Superior temporal gyrus (tissue), 1 donor: Measurements from ENCODE around the gene APOB.

ENCODE experiments used
- DNase-seq: peaks from one replicate; pipeline ENCODE4 v3.0.0-alpha.2; 2016; ENCODE audit errors: extremely low spot score

APOB gene

DNA sequence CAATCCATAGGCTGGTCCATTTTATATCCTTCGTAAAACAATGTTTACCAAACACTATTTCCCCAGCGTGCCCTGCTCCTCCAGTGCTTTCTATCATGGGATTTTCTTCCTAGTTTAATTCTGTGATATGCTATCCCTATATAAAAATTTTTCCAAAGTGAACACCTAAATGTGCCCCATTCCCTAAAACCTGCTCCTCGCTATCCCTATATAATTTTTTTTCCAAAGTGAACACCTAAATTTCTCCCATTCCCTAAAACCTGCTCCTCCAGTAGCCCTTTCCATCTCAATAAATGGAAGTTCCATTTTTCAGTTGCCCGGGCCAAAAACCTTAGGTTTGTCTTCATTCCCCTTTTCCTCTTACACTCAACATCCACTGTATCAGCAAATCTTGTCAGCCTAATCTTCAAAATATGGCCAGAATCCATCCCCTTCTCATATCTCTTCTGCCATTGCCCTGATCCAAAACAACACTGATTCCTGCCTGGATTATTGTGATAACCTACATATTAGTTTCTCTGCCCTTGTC, 26.1 kb downstream of the APOB start:
- DNase-seq = no peak

DNA sequence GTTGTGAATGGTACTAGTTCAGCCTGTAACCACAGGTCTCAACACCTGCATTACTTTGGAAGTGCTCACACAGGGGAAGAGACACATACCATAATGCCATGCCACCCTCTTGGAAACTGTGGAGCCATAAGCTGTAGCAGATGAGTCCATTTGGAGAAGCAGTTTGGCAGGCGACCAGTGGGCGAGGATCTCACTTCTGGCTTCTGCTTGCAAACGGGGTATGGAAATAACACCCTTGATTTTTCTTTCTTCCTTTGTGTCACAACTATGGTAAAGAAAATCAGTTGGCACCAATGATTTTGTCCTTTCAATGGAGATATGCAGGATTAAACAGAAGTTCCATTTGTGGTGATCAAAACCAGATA, 28.6 kb downstream of the APOB start:
- DNase-seq = no peak

DNA sequence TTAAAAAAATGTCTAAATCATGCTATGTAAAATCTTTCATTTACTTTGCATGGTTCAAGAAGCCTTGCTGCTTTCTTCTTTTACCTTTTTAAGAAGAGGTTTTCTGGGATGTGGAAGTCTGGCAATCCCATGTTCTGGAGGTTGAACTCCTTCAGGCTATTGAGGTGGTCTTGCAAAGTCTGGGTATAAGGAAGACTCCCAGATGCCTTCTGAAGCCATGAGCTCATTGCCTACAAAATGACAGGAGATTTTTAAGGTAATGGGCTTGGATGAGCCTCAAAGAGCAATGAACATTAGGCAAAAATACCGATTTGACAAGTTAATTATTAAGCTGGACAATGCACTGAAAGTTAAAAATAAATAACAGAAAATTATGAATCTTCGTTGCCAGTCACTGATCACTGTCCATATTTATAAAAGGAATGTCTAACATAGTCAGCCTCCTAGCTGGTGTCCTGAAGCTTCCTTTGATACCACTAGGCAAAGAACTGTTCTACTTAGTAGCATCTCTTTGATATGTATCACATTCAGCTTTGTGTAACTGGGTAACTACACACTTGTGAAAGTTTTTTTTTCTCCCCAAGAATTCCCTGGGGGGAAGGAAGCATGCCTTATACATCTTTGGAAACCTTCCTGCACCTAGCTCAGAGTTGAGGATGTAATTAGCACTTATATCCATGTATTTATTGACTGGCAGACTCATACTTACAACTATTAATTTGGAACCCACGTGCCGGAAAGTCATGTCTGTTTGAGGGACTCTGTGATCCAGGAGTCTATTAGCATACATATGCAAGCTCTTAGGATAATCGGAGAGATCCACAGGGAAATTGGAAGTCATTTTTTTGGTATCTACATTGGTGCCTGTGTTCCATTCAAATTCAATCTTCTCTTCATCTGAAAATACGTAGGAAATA, 29.3 kb downstream of the APOB start:
- DNase-seq = no peak

DNA sequence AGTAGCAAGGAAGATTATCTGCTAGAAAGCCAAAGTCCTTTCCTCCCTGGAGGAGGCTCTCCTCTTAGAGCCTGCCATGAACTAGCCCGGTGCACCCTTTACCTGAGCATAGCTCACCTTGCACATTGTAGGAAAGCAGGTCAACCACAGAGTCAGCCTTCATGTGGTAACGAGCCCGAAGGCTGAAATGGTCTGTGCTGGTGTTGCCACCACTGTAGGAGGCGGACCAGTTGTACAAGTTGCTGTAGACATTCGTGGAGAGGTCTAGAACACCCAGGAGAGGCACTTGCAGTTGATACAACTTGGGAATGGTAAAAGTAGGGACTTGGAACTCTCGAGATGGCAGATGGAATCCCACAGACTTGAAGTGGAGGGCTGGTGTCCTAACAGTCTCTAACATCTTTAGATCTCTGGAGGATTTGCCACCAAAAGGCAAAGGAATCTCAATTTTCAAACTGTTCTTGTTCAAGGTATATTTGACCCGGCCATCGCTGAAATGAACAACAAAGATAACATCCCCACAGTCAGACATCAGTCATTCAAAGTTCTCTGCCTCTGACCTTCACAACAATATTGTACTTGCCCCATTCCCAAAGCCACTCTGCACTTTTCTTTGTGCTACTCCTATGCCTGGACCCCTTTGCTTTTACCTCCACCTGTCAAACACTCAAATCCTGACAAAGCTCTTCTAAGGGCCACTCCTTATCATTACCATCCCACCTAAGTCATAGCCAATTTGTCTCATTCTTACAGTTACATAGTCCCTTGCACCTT, 30.6 kb downstream of the APOB start:
- DNase-seq = no peak

DNA sequence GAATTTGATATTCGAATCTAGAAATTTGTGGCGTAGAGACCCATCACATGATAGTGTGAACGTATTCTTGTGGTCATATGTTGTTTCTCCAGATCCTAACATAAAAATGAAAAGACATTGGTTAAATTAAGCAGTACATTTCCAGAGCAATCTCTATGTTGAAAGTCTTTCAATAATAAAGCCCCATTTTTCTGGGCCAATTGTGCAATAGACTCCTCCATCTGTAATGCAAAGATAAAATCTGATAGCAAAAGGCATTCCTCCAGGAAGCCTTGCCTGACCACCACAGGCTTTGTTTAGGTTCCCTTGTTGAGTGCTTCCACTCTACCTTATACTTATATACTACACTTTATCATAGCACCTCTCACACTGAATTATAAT, 31.3 kb downstream of the APOB start:
- no peak for DNase-seq

DNA sequence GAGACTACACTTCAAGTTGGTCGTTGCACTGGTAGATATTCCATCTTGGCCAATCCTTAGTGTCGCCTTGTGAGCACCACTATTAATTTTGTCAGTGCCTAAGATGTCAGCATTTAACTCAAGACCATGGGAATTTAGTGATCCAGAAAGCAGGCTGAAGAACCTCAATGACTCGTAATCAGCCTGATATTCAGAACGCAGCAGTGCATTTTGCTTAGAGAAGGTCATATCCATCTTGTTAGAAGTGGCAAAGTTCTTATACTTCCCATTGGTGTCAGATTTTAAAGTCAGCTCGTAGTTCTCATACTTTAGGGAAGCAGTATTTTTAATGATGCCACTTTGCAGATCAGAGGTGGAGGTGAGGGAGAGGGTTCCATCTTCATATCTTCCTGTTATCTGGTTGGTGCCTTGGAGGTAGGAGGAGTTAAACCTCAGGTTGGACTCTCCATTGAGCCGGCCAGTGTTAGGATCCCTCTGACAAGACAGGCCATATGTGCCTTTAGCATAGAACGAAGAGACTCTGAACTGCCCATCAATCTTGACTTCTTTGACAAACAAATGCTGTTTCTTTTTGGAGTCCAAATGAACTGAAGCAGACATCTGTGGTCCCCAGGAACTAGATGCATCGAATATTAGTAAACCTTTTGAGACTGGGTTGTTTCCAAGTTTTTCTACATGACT, 31.9 kb downstream of the APOB start:
- DNase-seq = no peak

DNA sequence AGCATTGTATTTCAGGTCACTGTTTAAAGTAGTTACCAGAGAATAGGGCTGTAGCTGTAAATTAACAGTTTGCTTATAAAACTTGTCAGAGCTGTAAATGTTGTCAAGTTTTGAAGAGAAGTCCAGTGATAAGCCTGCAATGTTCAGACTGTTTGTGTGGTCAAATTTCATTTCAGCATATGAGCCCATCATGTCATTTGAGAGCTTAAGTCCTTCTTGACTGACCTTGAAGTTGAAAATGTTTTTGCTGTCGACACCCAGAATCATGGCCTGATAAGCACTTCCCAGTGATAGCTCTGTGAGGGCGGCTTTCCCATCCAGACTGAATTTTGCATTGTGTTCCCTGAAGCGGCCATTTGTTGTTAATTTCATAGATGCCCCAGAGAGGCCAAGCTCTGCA, 32.4 kb downstream of the APOB start:
- DNase-seq = no peak

DNA sequence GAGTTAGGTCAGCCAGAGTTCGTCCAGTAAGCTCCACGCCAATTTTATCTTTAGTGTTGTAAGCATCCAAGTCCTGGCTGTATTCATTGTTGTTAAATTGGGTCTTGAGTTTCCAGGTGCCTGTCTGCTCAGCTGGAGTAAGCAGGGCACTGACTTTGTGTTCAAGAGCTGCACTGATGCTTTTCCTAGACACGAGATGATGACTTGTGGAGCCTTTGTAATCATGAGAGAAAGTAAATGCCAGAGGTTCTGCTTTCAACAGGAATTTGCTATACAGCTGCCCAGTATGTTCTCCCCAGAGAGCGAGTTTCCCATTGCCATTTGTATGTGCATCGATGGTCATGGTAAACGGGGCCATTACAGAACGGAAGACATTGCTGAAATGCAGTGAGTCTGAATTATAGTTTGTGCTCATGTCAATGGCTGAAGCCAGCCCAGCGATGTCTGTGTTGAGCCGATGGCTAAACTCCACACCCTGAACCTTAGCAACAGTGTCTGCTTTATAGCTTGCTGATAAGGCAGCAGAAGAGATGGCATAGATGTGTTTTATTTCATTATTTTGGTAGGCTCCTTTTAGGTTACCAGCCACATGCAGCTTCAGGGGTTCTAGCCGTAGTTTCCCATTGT, 32.9 kb downstream of the APOB start:
- DNase-seq = no peak

DNA sequence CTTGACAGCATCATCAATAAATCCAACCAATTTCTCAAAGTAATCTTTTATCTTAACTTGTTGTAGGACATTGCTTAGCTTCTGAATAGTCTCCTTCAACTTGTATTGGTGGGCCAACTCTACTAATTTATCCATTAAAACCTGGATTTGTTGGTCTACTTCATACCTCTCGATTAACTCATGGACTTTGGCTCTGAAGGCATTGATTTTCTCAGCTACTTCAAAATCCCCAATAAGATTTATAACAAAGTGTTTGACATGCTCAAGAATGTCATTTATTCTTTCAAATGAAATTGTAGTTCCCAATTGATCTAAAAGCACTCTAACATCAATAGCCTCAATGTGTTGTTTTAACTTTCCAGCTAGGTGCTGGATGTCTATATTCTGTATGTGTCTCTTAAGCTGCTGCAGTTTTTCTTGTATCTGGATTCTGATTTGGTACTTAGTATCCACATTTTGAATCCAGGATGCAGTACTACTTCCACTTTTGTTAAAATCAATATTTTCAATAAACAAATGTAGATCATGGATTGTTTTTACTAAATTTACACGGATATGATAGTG, 34.1 kb downstream of the APOB start:
- no peak for DNase-seq

DNA sequence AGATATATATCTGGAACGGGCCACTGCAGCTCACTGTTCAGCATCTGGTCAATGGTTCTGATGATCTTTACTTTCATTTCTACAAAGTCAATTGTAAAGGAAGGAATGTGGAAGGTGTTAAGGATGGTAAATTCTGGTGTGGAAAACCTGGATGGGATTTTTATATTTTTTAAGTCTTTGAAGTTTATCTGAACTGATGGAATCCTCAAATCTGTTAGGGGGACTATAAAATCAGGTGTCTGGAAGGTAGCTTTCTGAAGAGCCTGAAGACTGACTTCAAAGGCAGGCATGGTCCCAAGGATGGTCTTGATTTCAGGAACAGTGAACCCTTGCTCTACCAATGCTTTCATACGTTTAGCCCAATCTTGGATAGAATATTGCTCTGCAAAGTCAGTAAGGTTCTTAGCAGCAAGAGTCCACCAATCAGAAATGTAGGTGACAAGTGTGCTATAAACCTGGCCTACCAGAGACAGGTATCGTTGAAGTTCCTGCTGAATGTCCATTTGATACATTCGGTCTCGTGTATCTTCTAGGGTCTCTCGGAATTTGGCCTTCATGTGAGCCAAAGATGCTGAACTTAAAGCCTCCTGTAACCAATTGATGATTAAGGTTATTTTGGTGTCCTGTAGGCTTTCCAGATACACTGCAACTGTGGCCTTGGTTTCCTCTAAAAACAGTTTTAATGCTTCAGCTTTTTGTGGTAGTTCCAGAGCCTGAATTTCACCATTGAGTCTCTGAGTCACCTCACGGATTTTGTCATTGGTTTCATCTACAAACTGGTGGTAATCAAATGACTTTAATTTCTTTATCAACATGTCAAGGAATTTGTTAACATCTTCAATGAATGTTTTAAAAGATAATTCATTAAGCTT, 34.8 kb downstream of the APOB start:
- no peak for DNase-seq

DNA sequence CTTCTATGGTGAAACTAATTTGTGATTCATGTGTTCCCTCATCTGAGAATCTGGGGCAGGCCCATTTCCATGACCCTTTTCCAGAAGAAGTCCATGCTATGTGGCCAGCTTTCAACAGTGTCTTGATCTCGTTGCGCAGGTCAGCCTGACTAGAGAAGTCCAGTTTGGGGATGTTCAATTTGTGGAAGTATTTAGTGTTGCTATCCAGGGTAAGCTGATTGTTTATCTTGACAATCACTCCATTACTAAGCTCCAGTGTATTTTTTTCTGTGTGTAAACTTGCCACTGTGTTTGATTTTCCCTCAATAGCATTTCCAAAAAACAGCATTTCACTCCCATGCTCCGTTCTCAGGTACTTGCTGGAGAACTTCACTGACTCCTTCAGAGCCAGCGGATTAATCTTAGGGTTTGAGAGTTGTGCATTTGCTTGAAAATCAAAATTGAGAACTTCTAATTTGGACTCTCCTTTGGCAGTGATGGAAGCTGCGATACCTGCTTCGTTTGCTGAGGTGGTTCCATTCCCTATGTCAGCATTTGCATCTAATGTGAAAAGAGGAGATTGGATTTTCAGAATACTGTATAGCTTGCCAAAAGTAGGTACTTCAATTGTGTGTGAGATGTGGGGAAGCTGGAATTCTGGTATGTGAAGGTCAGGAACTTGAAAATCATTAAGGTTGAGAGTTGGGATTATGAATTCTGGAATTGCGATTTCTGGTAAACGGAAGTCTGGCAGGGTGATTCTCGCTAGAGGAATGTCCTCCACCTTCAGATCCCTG, 35.7 kb downstream of the APOB start:
- no peak for DNase-seq

DNA sequence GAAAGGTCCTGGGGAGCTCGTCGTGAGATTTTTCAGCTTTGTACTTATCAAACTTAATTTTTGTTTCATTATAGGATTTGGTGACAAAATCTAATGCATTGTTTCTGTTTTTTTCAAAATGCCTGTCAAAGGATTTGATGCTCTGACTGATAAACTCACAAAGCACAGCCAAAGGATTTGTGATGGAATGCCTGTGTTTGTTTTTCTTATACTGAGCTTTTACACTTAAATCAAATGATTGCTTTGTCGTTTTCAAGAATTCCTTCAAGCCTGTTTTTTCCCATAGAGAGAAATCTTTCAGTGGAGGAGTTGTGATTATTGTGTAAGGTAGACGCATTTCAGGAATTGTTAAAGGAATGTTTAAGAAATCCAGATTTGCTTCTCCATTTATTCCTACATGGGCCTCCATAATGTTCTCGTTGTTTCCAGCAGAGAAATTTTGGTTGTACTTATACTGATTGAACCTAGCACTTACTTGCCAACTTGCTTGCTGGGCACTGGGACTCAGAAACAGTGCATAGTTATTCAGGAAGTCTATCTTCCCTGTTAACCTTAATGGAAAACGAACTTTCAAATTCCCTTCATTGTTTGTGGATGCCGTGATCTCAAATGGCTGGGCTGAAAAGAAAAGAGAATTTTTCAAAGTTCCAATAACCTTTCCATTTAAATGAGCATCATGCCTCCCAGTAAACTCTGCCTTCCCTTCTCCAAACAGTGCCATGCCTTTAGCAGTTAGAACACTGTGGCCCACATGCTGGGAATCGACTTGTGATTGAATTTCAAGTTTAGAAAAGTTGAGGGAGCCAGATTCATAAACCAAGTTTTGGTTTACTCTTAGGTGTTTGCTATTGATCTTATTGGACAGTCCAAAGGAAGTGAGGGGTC, 36.5 kb downstream of the APOB start:
- no peak for DNase-seq

DNA sequence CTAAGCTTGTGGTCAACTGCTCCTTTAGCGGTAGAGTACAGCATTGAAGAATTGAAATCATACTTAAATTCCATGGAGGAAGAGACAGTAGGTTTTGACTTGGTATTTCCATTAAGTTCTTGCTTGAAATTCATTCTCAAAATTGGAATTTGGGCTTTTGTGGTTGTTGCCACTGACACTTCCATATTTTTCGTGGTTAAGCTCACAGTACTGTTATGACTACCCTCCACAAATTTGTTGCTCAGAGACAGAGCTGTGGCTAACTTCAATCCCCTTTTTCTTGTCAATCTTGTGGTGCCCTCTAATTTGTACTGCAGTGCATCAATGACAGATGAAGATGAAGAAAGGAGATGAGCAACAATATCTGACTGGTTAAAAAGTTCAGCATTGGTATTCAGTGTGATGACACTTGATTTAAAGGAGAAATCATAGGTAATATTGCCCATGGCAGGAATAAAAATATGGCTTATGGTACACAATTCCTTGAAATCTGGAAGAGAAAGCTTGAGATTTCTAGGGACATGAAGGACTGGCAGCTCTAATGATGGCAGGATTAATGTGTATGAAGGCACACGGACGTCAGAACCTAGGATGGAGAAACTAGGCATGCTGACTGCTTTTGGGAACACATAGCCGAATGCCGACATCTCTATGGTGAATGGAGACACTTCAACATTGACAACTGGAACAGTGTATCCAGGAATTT, 37.3 kb downstream of the APOB start:
- no peak for DNase-seq

DNA sequence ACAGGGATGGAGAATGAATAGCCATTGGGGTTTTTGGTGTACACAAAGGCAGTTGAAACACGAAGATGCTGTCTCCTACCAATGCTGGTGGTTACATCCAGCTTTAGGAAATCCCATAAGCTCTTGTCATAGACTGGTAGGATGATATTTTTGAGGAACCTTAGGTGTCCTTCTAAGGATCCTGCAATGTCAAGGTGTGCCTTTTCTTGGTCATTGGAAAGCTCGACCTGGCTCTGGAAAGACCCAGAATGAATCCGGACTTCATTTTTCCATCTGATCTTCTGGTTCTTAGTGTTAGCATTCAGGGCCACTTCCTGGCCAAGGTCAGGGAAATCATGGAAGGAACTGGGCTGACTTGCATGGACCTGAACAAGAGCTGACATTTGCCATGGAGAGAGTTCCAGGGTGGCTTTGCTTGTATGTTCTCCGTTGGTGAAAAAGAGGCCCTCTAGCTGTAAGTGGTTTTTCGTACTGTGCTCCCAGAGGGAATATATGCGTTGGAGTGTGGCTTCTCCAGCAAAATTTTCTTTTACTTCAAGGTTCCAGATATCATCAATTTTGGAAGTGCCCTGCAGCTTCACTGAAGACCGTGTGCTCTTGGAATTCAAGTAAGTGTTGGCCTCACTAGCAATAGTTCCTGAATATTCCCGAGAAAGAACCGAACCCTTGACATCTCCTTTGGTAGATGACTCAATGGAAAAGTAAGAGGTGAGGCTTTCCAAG, 38.0 kb downstream of the APOB start:
- no peak for DNase-seq

DNA sequence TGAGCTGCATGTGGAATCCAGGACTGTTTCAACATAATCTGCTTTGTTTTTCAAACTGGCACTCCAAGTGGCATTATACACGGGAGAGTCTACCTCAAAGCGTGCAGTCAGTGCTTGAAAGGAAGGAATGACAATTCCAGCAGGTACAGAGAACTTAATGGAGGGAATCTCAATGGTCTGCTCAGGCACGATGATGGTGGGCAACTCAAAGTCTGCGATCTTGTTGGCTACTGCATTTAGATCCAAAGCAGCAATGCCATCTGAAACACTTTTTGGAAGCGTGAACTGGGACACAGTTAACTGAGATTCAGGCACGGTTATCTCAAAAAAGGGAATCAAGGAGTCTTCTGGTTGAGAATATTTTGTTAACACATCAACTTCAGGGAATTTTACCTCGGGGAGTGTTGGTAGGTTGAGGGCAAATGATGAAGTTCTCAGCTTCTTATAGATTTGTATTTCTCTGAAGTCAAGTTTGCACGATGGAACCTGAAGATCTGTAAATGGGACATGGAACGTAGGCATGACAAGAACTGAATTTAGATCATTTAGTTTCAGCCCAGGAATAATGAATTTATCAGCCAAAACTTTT, 38.7 kb downstream of the APOB start:
- DNase-seq = no peak

DNA sequence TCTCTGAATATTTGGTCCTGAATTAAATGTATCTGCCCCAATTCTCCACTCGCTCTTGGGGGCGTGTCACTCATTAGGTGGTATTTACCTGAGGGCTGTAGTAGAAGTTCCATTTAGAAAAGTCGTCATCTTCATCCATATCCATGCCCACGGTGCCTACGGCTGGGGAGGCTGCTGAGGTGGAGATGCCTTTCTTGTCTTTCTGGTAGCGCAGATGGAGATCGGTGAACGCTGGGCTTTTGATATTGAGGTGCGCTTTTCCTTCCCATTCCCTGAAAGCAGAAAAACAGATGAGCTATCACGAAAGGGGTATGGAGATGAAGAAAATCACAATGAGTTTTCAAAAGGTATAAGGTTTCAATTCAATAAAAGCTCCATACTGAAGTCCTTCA, 39.7 kb downstream of the APOB start:
- no peak for DNase-seq

DNA sequence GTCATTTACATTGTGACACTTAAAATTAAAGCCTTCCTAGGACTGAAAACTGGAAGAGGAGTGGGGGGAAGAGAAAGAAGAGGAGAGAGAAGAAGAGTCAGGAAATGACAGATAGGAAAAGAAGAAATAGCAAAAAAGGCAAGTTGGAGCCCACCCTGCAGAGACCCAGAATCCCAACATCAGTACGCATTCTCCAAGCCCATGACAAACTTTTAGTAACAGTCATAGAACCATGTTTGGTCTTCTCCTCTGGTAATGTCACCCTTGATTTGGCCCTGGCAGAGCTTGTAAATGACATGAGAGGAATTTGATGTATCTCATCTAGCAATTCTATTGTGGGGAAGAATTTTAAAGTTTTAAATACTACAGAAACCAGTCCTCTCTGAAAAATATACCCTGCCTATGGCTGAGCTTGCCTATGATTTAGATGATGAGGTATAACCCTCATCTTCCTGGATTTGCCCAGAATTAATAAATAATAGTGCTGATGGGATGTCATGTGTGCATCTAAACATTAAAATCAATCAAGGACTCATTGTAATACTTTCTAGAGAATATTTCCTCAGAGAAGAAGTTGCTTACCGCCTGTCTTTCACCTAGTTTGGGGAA, 40.2 kb downstream of the APOB start:
- DNase-seq = no peak
